Vagina (tissue), 2 donors: ENCODE measurements around the gene CHST11.

Source experiments
- POLR2A ChIP-seq, 2 donors: fragments of 450-650 bp; IDR thresholded peaks; one replicate each; pipeline ENCODE4 v1.6.1; 2017; ENCODE audit warnings: antibody characterized with exemption in 2 of 2, mild to moderate bottlenecking in 2 of 2, moderate library complexity in 2 of 2
- POLR2AphosphoS5 ChIP-seq, 2 donors: sonication (generic); formaldehyde crosslinking; IDR thresholded peaks; one replicate each; pipeline ENCODE4 v1.9.0; 2017; ENCODE audit warnings: antibody characterized with exemption in 2 of 2, mild to moderate bottlenecking in 2 of 2, low read depth in 1 of 2; ENCODE audit not compliant: insufficient read depth in 1 of 2
- TF ChIP-seq, protein P1 (sequence below), 3 experiments: fragments of 450-650 bp in 2 of 3; fragments of 200-600 bp in 1 of 3; sonication (generic) in 1 of 3; IDR thresholded peaks; one replicate each; pipeline ENCODE4 v1.5.1; 2017 to 2019; ENCODE audit warnings: antibody characterized with exemption in 3 of 3, mild to moderate bottlenecking in 2 of 3, moderate library complexity in 2 of 3

DNA sequence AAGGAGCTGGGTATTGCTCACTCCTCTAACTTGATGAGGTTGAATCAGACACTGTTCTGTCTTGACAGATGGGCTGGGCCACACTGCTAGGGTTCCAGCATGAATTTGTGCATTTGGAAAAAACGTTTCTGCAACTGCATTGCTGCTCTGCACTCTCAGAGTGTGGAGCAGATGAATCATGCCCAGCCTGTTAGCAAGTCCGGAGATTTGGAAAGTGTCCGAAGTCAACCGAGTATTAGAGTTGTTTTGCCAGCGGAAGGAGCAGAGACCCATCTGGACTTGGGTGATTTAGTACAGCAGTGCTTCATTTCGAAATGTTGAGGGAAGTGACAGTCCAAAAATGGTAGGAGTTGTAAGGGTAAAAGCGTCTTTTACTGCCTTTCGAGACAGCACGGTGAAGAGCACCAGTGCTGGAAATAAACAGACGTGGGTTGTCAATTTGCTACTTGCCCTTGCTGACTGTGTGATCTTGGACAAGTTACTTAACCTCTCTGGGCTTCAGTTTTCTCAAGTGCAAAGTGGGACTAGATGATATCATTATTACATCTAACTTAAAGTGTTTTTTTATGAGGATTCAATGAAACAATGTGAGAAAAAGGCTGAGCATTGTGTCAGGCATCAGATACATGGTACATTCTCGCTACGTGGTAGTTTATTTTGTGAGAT, 139.5 kb downstream of the CHST11 start:
- TF ChIP-seq, protein P1, sequence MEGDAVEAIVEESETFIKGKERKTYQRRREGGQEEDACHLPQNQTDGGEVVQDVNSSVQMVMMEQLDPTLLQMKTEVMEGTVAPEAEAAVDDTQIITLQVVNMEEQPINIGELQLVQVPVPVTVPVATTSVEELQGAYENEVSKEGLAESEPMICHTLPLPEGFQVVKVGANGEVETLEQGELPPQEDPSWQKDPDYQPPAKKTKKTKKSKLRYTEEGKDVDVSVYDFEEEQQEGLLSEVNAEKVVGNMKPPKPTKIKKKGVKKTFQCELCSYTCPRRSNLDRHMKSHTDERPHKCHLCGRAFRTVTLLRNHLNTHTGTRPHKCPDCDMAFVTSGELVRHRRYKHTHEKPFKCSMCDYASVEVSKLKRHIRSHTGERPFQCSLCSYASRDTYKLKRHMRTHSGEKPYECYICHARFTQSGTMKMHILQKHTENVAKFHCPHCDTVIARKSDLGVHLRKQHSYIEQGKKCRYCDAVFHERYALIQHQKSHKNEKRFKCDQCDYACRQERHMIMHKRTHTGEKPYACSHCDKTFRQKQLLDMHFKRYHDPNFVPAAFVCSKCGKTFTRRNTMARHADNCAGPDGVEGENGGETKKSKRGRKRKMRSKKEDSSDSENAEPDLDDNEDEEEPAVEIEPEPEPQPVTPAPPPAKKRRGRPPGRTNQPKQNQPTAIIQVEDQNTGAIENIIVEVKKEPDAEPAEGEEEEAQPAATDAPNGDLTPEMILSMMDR (IDR thresholded peaks at IDR 0.05): no peak
- peak in 1 of 2 donors; percentile 58 for TF ChIP-seq POLR2AphosphoS5 (IDR thresholded peaks at IDR 0.05; ENCODE audit: insufficient read depth in 1 of 2, low read depth in 1 of 2)
- TF ChIP-seq POLR2A (IDR thresholded peaks at IDR 0.05): no peak
